Kidney (tissue), 14 donors: Measurements from ENCODE around the gene C10orf95. TPM values are rescaled to one million over a fixed set of nuclear protein-coding genes. Genes with fewer than 3 reads are reported as not detected.
A peak's percentile ranks its signal among the peaks of the same experiment; 100 is the strongest.

Experiments
- DNase-seq, 5 donors: peaks; one replicate each; pipeline ENCODE4 v3.0.0-alpha.2; 2013 to 2020
- FAIRE-seq: peaks from 2 replicates; lab custom pipeline; 2012; peaks lifted over from hg19 to GRCh38; lab: Jason Lieb, UNC
- H3K27ac ChIP-seq, 2 donors: one replicate each; pipeline ENCODE4 v1.7.0; 2013; ENCODE audit warnings: low read depth in 2 of 2, low read length in 2 of 2, inconsistent platforms in 1 of 2
- H3K27me3 ChIP-seq: one replicate; pipeline ENCODE4 v1.7.1; 2013; ENCODE audit warnings: low read length, inconsistent platforms; ENCODE audit not compliant: control insufficient read depth, insufficient read depth
- H3K36me3 ChIP-seq, 3 donors: one replicate each; pipeline versions ENCODE4 v1.7.0 to v1.7.1; 2013; ENCODE audit warnings: low read length in 3 of 3, control low read depth in 1 of 3, inconsistent platforms in 1 of 3; ENCODE audit not compliant: insufficient read depth in 3 of 3, control insufficient read depth in 2 of 3
- H3K4me1 ChIP-seq, 3 donors: one replicate each; pipeline versions ENCODE4 v1.7.0 to v1.7.1; 2013; ENCODE audit warnings: low read length in 3 of 3, inconsistent platforms in 1 of 3, low read depth in 1 of 3; ENCODE audit not compliant: control insufficient read depth in 2 of 3, insufficient read depth in 2 of 3
- H3K4me3 ChIP-seq, 3 donors: one replicate each; pipeline versions ENCODE4 v1.7.0 to v1.8.1; 2013; ENCODE audit warnings: low read length in 3 of 3, control low read depth in 1 of 3, inconsistent platforms in 1 of 3
- H3K9ac ChIP-seq, 3 donors: one replicate each; pipeline versions ENCODE4 v1.7.0 to v1.7.1; 2013; ENCODE audit warnings: low read length in 3 of 3, control low read depth in 1 of 3, inconsistent platforms in 1 of 3
- H3K9me3 ChIP-seq, 3 donors: one replicate each; pipeline versions ENCODE4 v1.7.0 to v1.7.1; 2013; ENCODE audit warnings: low read length in 3 of 3, control low read depth in 1 of 3, inconsistent platforms in 1 of 3; ENCODE audit not compliant: control insufficient read depth in 2 of 3, insufficient read depth in 1 of 3
- intact Hi-C: fragments of 100-400 bp; cut with DNase I; formaldehyde crosslinking; loops from one replicate; pipeline ENCODE4 v1.11.1; 2022
- polyA plus RNA-seq: library from polyadenylated mRNA; stranded (reverse); fragments of 350-450 nt; fragmentation: Illumina TruSeq; extraction: RNeasy Lipid Tissue Mini Kit (QIAGEN cat#74804); gene quantifications from one replicate; pipeline ENCODE4 v1.2.3, GENCODE V29; 2014; ENCODE audit warnings: low read depth, low replicate concordance; ENCODE audit not compliant: insufficient read depth
- total RNA-seq: library from RNA; stranded (reverse); fragmentation: NEBNext Ultra II Directional; extraction: Animal tissue kit (Norgen Biotek cat#: 25700); gene quantifications from one replicate; pipeline ENCODE4 v1.2.1, GENCODE V29; 2021
- TF ChIP-seq, protein P1 (sequence below): IDR thresholded peaks from 3 replicates; pipeline ENCODE4 v1.5.1; 2012; ENCODE audit warnings: mild to moderate bottlenecking, moderate library complexity, borderline replicate concordance; ENCODE audit not compliant: insufficient read depth; ENCODE audit errors: extremely low read depth
- donor health status: control.
- donor health status: control.
- donor health status: control.
- donor health status: control.
- donor health status: control.
- donor health status: DM: yes; HTN: yes; CAD: no.
- donor health status: Normal renal cell carcinoma (clear cell type).

The C10orf95 gene
- total and polyA plus RNA-seq, 2 donors from 2014 or later: 0.62 to 2.7 TPM

DNA sequence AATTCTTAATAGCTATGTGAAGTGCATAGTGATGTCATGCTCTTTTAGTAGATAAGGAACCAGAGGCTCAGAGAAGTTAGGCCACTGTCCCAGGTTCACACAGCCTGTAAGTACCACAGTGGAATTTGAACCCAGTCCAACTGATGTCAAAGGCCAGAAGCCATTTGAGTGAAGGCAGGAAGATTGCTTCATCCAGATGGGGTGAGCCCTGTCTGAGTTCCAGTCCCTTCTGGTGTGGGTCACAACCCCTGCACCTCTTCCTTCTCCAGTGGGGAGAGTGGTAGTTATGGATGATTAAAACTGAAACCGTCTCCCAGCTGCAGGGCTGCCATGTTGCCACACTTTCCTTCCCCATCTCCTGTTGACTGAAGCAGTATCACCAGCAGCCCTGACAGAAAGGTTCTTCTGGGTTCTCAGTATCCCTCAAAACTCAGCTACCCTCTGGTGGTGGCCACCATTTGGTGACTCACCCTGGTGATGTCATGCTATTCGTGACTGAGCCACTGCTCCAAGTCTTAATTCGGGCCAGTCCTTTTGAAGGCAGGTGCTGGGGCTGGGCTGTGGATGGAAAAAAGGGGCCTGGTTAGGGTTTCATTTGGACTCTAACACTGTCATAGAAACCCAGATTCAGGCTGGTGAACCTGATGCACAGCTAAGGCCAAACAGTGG lies 1.5 kb upstream of the C10orf95 start:
- Histone ChIP-seq H3K36me3 (peaks cover 0 to 7% (median 2%) of the 10 kb centered on the region in 3 donors), H3K27ac (no peak overlapping the region), H3K9me3 (no peaks in the 10 kb centered on the region), H3K4me1 (peaks cover 0 to 15% (median 5%) of the 10 kb centered on the region in 3 donors), H3K4me3 (no peak overlapping the region), H3K9ac (no peak overlapping the region), H3K27me3 (no peaks in the 10 kb centered on the region)
- intact Hi-C loops: no loop called here
- DNase-seq (no peak), FAIRE-seq (no peak)
- TF ChIP-seq, protein P1, sequence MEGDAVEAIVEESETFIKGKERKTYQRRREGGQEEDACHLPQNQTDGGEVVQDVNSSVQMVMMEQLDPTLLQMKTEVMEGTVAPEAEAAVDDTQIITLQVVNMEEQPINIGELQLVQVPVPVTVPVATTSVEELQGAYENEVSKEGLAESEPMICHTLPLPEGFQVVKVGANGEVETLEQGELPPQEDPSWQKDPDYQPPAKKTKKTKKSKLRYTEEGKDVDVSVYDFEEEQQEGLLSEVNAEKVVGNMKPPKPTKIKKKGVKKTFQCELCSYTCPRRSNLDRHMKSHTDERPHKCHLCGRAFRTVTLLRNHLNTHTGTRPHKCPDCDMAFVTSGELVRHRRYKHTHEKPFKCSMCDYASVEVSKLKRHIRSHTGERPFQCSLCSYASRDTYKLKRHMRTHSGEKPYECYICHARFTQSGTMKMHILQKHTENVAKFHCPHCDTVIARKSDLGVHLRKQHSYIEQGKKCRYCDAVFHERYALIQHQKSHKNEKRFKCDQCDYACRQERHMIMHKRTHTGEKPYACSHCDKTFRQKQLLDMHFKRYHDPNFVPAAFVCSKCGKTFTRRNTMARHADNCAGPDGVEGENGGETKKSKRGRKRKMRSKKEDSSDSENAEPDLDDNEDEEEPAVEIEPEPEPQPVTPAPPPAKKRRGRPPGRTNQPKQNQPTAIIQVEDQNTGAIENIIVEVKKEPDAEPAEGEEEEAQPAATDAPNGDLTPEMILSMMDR: no peak

DNA sequence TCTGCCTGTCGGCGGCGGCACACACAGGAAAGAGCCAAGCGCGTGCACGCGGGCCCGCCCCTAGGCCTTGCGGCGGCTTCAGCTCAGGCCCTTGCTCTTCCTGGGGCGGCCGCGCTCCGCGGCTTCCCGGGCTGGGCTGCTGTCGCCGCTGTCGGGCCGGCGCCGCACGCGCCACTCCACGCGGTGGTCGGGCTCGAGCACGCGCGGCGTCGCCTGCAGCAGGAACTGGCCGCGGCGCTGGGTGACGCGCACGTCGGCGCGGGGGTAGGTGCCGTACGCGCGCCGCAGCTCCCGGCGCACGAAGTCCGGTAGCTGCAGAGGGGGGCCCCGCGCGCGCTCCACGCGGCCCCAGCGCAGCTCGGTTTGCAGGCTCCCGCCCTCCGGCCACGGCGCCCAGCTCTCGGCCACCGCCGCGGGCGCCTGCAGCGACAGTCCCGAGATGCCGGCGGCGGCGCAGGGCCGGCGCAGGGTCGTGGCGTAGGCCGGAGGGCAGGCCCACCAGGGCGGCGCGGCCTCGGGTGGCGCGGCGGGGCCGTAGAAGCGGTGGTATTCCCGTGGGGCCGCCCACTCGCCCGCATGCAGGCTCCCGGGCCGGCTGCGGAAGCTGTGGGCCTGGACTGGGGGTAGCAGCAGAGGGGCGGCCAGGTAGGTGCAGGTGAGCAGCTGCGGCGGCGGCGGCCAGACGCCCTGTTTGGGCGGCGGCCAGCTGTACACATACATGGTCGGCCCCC lies 804 bp downstream of the C10orf95 start:
- FAIRE-seq (no peak), DNase-seq (peak; percentile 88 to 96 (median 92))
- TF ChIP-seq, protein P1: no peak
- no peaks in the 10 kb centered on the region for H3K9me3 ChIP-seq
- intact Hi-C loops: no loop called here
- H3K27ac ChIP-seq: peak overlapping the region; percentile 87
- H3K4me1 ChIP-seq: peaks cover 0 to 15% (median 5%) of the 10 kb centered on the region in 3 donors
- H3K27me3 ChIP-seq: no peaks in the 10 kb centered on the region
- peak overlapping the region; percentile 40 to 66 (median 50) for H3K9ac ChIP-seq
- H3K4me3 ChIP-seq: peak overlapping the region; percentile 75 to 84 (median 75)
- H3K36me3 ChIP-seq: no peaks in the 10 kb centered on the region

DNA sequence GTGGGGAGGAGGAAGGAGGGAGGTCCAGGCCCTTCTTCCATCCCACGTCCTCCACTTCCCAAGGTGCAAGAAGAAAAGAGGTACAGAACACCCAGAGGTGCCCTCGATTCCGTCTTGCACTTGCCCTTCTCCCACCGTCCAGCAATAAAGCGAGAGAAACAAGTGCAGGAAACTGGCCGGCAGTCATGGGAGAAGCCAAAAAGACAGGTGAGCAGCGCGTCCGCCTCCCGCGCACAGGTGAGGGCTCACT lies 1.3 kb downstream of the C10orf95 start:
- H3K27me3 ChIP-seq: no peaks in the 10 kb centered on the region
- H3K4me3 ChIP-seq: peak overlapping the region; percentile 75 to 84 (median 75)
- peak overlapping the region; percentile 87 for H3K27ac ChIP-seq
- DNase-seq (no peak), FAIRE-seq (no peak)
- H3K36me3 ChIP-seq: no peaks in the 10 kb centered on the region
- no peaks in the 10 kb centered on the region for H3K9me3 ChIP-seq
- intact Hi-C loops: no loop called here
- TF ChIP-seq, protein P1: no peak
- H3K9ac ChIP-seq: peak overlapping the region; percentile 40 to 66 (median 50)
- peaks cover 0 to 15% (median 5%) of the 10 kb centered on the region in 3 donors for H3K4me1 ChIP-seq
